Neural cell (in vitro differentiated cells): ENCODE measurements around the gene C1orf105.
"Not testable (repeated sequence)": the region's sequence is repeated elsewhere in the genome, so short reads cannot be mapped to it uniquely, and the experiment has no call there.

ENCODE experiments used
- CTCF ChIP-seq: fragments of 450-650 bp; IDR thresholded peaks from 2 replicates; pipeline ENCODE4 v1.5.1; 2014; ENCODE audit warnings: antibody characterized with exemption, mild to moderate bottlenecking, moderate library complexity; ENCODE audit not compliant: poor library complexity, severe bottlenecking
- EZH2 ChIP-seq: fragments of 200-600, 300-800 bp; shearing (Covaris generic), sonication (generic); IDR thresholded peaks from 2 replicates; pipeline ENCODE4 v1.6.1; 2014; ENCODE audit warnings: antibody characterized with exemption, low read length, borderline replicate concordance, mild to moderate bottlenecking; ENCODE audit not compliant: insufficient read depth, poor library complexity, severe bottlenecking
- POLR2AphosphoS5 ChIP-seq: IDR thresholded peaks from 2 replicates; pipeline ENCODE4 v1.6.1; 2012
- RAD21 ChIP-seq: fragments of 450-650 bp; conservative IDR thresholded peaks from 2 replicates; pipeline ENCODE4 v1.6.1; 2014; ENCODE audit warnings: antibody characterized with exemption, mild to moderate bottlenecking, moderate library complexity

DNA sequence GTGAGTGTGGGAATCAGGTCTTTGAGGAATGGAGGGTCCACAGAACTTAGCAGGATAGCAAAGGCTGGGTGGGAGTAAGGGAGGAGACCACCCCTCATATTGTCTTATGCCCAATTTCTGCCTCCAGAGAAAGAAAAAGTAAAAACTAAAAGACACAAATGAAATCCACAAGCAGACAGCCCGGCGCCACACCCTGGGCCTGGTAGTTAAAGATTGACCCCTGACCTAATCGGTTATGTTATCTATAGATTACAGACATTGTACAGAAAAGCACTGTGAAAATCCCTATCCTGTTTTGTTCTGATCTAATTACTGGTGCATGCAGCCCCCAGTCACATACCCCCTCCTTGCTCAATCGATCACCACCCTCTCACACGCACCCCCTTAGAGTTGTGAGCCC lies 75.6 kb downstream of the C1orf105 start:
- TF ChIP-seq POLR2AphosphoS5, CTCF, EZH2, RAD21: not testable (repeated sequence)
